Breast epithelium (tissue), 4 donors: ENCODE measurements around the gene STAU1. TPM values are rescaled to one million over a fixed set of nuclear protein-coding genes. Genes with fewer than 3 reads are reported as not detected.
"Not testable (repeated sequence)": the region's sequence is repeated elsewhere in the genome, so short reads cannot be mapped to it uniquely, and the experiment has no call there.

Experiments
- DNase-seq, 2 donors: peaks; one replicate each; pipeline ENCODE4 v3.0.0-alpha.2; 2019; ENCODE audit warnings: low spot score in 2 of 2
- H3K27ac ChIP-seq, 2 donors: fragments of 200-600 bp; sonication (generic) in 1 of 2; one replicate each; pipeline ENCODE4 v1.5.1; 2016 to 2019; ENCODE audit warnings: mild to moderate bottlenecking in 1 of 2
- H3K27me3 ChIP-seq, 2 donors: fragments of 200-600 bp; sonication (generic) in 1 of 2; one replicate each; pipeline versions ENCODE4 v1.5.1 to v1.6.0; 2017 to 2019; ENCODE audit warnings: control low read depth in 1 of 2, mild to moderate bottlenecking in 1 of 2
- H3K36me3 ChIP-seq: fragments of 200-600 bp; one replicate; pipeline ENCODE4 v1.5.1; 2019
- H3K4me1 ChIP-seq, 2 donors: fragments of 200-600 bp; sonication (generic); one replicate each; pipeline ENCODE4 v1.5.1; 2016 to 2019; ENCODE audit warnings: control low read depth in 1 of 2
- H3K4me3 ChIP-seq, 3 donors: fragments of 200-600 bp; sonication (generic); 1 replicate in 2 of 3; 2 replicates in 1 of 3; pipeline ENCODE4 v1.5.1; 2016 to 2019; ENCODE audit warnings: mild to moderate bottlenecking in 3 of 3, moderate library complexity in 2 of 3
- H3K9me3 ChIP-seq, 2 donors: fragments of 200-600 bp; sonication (generic) in 1 of 2; one replicate each; pipeline ENCODE4 v1.5.1; 2016 to 2019; ENCODE audit warnings: control low read depth in 1 of 2
- POLR2A ChIP-seq: fragments of 450-650 bp; IDR thresholded peaks from one replicate; pipeline ENCODE4 v1.6.1; 2016; ENCODE audit warnings: antibody characterized with exemption, mild to moderate bottlenecking, moderate library complexity
- POLR2AphosphoS5 ChIP-seq, 3 donors: sonication (generic); formaldehyde crosslinking; IDR thresholded peaks; one replicate each; pipeline ENCODE4 v1.6.1; 2017; ENCODE audit warnings: antibody characterized with exemption in 3 of 3
- intact Hi-C: fragments of 100-400 bp; cut with DNase I; formaldehyde crosslinking; loops from one replicate; pipeline ENCODE4 v1.15.1; 2023; ENCODE audit warnings: low total_unique reads
- total RNA-seq, 3 donors: library from RNA; depleted of rRNA; stranded (reverse); fragments of >200 nt; gene quantifications; one replicate each; pipeline ENCODE4 v1.1.0, GENCODE V29; 2016
- TF ChIP-seq, protein P1 (sequence below), 3 donors: fragments of 450-650 bp; IDR thresholded peaks; one replicate each; pipeline ENCODE4 v1.5.1; 2016 to 2017; ENCODE audit warnings: antibody characterized with exemption in 3 of 3, mild to moderate bottlenecking in 3 of 3, moderate library complexity in 3 of 3

Gene STAU1
- total RNA-seq, 3 donors from 2014 or later: 79.8 to 85.2 (median 79.9) TPM

DNA sequence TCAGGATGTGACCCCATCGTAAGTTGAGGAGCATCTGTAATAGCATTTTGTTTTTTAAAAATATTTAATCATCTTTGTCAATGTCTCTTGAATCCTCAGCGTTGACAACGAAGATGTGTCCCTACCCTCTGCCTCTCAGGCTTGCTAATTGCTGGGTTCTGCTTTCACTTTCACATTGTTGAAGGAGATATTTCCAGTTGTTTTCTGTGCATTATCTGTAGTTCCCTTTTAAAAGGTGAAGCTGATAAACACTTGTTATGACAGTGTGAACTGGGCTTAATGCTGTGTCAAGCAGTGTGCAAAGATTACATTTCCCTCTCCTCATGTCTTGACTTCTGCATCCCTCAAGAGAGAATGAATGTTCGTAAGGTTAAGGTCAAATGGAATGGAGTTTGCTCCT lies 87.2 kb downstream of the STAU1 start:
- DNase-seq: no peak
- Histone ChIP-seq H3K27ac (no peak overlapping the region), H3K27me3 (no peaks in the 10 kb centered on the region), H3K9me3 (no peaks in the 10 kb centered on the region), H3K36me3 (peaks cover 9% of the 10 kb centered on the region), H3K4me1 (no peaks in the 10 kb centered on the region), H3K4me3 (no peak overlapping the region)
- intact Hi-C loops: no loop called here
- TF ChIP-seq, protein P1, sequence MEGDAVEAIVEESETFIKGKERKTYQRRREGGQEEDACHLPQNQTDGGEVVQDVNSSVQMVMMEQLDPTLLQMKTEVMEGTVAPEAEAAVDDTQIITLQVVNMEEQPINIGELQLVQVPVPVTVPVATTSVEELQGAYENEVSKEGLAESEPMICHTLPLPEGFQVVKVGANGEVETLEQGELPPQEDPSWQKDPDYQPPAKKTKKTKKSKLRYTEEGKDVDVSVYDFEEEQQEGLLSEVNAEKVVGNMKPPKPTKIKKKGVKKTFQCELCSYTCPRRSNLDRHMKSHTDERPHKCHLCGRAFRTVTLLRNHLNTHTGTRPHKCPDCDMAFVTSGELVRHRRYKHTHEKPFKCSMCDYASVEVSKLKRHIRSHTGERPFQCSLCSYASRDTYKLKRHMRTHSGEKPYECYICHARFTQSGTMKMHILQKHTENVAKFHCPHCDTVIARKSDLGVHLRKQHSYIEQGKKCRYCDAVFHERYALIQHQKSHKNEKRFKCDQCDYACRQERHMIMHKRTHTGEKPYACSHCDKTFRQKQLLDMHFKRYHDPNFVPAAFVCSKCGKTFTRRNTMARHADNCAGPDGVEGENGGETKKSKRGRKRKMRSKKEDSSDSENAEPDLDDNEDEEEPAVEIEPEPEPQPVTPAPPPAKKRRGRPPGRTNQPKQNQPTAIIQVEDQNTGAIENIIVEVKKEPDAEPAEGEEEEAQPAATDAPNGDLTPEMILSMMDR (IDR thresholded peaks at IDR 0.05): no peak
- TF ChIP-seq POLR2AphosphoS5 (IDR thresholded peaks at IDR 0.05) (no peak), POLR2A (no peak)

DNA sequence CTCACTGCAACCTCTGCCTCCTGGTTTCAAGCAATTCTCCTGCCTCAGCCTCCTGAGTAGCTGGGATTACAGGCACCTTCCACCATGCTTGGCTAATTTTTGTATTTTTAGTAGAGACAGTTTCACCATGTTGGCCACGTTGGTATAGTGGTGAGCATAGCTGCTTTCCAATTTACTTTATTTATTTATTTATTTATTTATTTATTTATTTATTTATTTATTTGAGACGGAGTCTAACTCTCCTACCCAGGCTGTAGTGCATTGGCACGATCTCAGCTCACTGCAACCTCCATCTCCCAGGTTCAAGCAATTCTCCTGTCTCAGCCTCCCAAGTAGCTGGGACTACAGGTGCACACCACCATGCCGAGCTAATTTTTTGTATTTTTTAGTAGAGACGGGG lies 87.8 kb downstream of the STAU1 start:
- H3K27me3 ChIP-seq, H3K4me3 ChIP-seq, intact Hi-C loops, DNase-seq, H3K27ac ChIP-seq, H3K36me3 ChIP-seq, H3K9me3 ChIP-seq, H3K4me1 ChIP-seq: not testable (repeated sequence)

DNA sequence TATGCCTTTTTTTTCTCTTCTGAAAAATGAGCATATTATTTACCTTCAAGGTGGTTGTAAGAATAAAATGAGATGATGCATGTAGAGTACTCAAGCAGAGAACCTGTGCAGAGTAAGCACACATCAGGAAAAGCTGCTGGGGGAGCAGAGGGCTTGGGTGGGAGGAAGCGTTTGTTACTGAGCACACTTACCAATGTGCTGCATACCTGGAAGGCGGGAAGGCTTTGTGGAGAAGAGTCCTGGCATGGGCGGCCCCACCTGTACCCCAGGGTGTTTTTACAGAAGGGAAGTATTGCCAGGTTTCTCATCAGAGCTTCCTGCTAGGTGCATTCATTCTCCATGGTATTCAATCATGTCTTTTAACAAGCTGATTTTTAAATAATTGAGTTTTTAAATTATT lies 89.1 kb downstream of the STAU1 start:
- Histone ChIP-seq H3K27ac (no peak overlapping the region), H3K27me3 (no peaks in the 10 kb centered on the region), H3K9me3 (no peaks in the 10 kb centered on the region), H3K4me1 (no peaks in the 10 kb centered on the region), H3K36me3 (peaks cover 9% of the 10 kb centered on the region), H3K4me3 (no peak overlapping the region)
- intact Hi-C loops: no loop called here
- TF ChIP-seq, protein P1 (IDR thresholded peaks at IDR 0.05): no peak
- no peak for DNase-seq

DNA sequence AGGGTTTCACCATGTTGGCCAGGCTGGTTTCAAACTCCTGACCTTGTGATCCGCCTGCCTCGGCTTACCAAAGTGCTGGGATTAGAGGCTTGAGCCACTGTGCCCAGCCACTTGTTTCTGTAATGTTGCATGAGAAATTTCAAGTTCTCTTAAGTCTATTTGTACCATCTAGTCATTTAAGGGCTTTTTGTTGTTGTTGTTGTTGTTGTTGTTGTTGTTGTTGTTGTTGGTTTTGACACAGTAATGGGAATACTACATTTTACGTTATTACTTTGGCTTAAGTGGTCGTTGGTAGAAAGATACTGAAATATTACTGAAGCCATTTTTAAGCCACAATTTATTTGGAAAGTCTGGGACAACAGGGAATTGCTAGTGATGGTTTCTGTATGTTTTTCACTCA lies 90.0 kb downstream of the STAU1 start:
- no peaks in the 10 kb centered on the region for H3K27me3 ChIP-seq
- DNase-seq: no peak
- peaks cover 9% of the 10 kb centered on the region for H3K36me3 ChIP-seq
- TF ChIP-seq, protein P1 (IDR thresholded peaks at IDR 0.05): no peak
- TF ChIP-seq POLR2A (no peak), POLR2AphosphoS5 (IDR thresholded peaks at IDR 0.05) (no peak)
- no peak overlapping the region for H3K27ac ChIP-seq
- no peaks in the 10 kb centered on the region for H3K4me1 ChIP-seq
- no peak overlapping the region for H3K4me3 ChIP-seq
- H3K9me3 ChIP-seq: no peaks in the 10 kb centered on the region
- intact Hi-C loops: no loop called here

DNA sequence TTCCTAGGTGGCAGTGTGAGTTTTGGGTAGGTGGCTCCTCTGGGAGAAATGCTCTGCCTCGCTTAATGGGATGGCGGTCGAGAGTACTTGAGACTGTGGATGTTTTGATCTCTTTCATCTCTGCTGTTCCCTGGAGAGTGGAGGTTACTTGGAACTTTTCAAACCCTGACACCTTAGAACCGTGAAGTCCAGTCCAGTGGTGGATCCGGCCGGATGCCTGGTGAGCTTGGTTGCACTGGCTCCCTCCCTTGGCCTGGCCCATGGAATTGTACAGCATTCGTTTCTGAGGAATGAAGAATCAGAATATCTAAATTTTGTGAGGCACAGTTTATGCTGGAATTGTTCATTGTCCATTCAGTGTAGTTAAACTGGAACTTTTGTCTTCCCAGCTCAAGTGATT lies 91.0 kb downstream of the STAU1 start:
- TF ChIP-seq POLR2A: no peak
- TF ChIP-seq, protein P1 (IDR thresholded peaks at IDR 0.05): no peak
- Histone ChIP-seq H3K27ac (no peak overlapping the region), H3K4me1 (no peaks in the 10 kb centered on the region), H3K4me3 (no peak overlapping the region), H3K9me3 (no peaks in the 10 kb centered on the region), H3K36me3 (peaks cover 7% of the 10 kb centered on the region), H3K27me3 (no peaks in the 10 kb centered on the region)
- DNase-seq: no peak
- intact Hi-C loops: no loop called here

DNA sequence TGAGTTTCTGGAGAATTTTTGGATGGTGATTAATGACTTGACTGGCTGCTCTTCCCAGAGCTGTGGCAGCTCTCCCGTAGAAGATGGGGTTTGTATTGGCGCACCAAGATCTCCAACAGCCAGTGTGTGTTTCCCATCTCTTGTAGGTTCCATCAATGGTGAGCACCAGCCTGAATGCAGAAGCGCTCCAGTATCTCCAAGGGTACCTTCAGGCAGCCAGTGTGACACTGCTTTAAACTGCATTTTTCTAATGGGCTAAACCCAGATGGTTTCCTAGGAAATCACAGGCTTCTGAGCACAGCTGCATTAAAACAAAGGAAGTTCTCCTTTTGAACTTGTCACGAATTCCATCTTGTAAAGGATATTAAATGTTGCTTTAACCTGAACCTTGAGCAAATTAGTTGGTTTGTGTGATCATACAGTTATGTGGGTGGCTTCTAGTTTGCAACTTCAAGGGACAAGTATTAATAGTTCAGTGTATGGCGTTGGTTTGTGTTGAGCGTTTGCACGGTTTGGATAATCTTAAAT lies 91.9 kb downstream of the STAU1 start:
- no peak for DNase-seq
- Histone ChIP-seq H3K27me3 (no peaks in the 10 kb centered on the region), H3K4me1 (no peaks in the 10 kb centered on the region), H3K4me3 (no peak overlapping the region), H3K9me3 (no peaks in the 10 kb centered on the region), H3K27ac (no peak overlapping the region), H3K36me3 (peaks cover 4% of the 10 kb centered on the region)
- intact Hi-C loops: no loop called here
- TF ChIP-seq POLR2A (no peak), POLR2AphosphoS5 (IDR thresholded peaks at IDR 0.05) (no peak)
- TF ChIP-seq, protein P1 (IDR thresholded peaks at IDR 0.05): no peak
